HCT116 (cell line): ENCODE measurements around the gene MUC6. TPM values are rescaled to one million over a fixed set of nuclear protein-coding genes. Genes with fewer than 3 reads are reported as not detected.
A peak's percentile ranks its signal among the peaks of the same experiment; 100 is the strongest.

Experiments
- ATAC-seq: fragments of 200-7000 bp; cut with Tn5 transposase; 2 replicates; pipeline ENCODE4 v1.9.1; 2020; ENCODE audit warnings: mild to moderate bottlenecking, moderate library complexity
- BruUV-seq: library from RNA; stranded (reverse); fragments of 400-500 nt; replicated peaks from 2 replicates; lab custom pipeline; 2021; lab: Mats Ljungman, UMichigan
- CTCF ChIA-PET: fragments of 300-600 bp; sonication (Branson Sonifier 250); formaldehyde crosslinking; loops from one replicate; lab custom pipeline; 2021; ENCODE audit warnings: antibody characterized with exemption; lab: Charles Lee
- POLR2A ChIA-PET: fragments of 300-600, 350-600 bp; sonication (Branson Sonifier 250); formaldehyde crosslinking; loops from one replicate; lab custom pipeline; 2021; ENCODE audit warnings: antibody characterized with exemption; lab: Charles Lee
- RAD21 ChIA-PET, 2 experiments: fragments of 300-600 bp; sonication (Branson Sonifier 250); formaldehyde crosslinking; loops; one replicate each; lab custom pipeline; 2023; ENCODE audit warnings: low total read pairs in 2 of 2; ENCODE audit not compliant: uncharacterized antibody in 2 of 2, unreplicated experiment in 2 of 2, low non-redundant PET in 1 of 2; lab: Charles Lee
- DNase-seq: peaks from one replicate; pipeline ENCODE4 v3.0.0-alpha.2; 2010; ENCODE audit warnings: low read depth, low spot score
- H2AFZ ChIP-seq: fragments of 200-600 bp; shearing (Covaris generic), sonication (generic); 2 replicates; pipeline ENCODE4 v1.6.1; 2017; ENCODE audit warnings: low read depth, mixed run types, mixed read lengths, antibody characterized with exemption, low read length; ENCODE audit not compliant: poor library complexity, severe bottlenecking
- H3K27ac ChIP-seq: 2 replicates; pipeline ENCODE4 v1.5.1; 2012; ENCODE audit warnings: low read depth, low read length
- H3K27me3 ChIP-seq: fragments of 200-600 bp; sonication (generic); 2 replicates; pipeline ENCODE4 v1.6.1; 2016; ENCODE audit warnings: mixed run types, low read length, mixed read lengths; ENCODE audit not compliant: insufficient read depth
- H3K36me3 ChIP-seq, 2 experiments: fragments of 200-500 bp in 1 of 2; fragments of 200-600 bp in 1 of 2; sonication (Bioruptor generic) in 1 of 2; sonication (generic) in 1 of 2; 2 replicates each; pipeline versions ENCODE4 v1.5.1 to v1.6.1; 2014 to 2016; ENCODE audit warnings: low read length in 2 of 2, inconsistent platforms in 1 of 2, mixed read lengths in 1 of 2, mixed run types in 1 of 2; ENCODE audit not compliant: insufficient read depth in 2 of 2, control insufficient read depth in 1 of 2
- H3K4me1 ChIP-seq, 2 experiments: fragments of 200-600 bp in 1 of 2; sonication (generic) in 1 of 2; 2 replicates each; pipeline versions ENCODE4 v1.5.1 to v1.6.1; 2012 to 2017; ENCODE audit warnings: low read length in 2 of 2, inconsistent platforms in 1 of 2, mild to moderate bottlenecking in 1 of 2, mixed read lengths in 1 of 2, mixed run types in 1 of 2, moderate library complexity in 1 of 2; ENCODE audit not compliant: insufficient read depth in 2 of 2, control insufficient read depth in 1 of 2
- H3K4me2 ChIP-seq: fragments of 200-600 bp; sonication (generic); 2 replicates; pipeline ENCODE4 v1.6.1; 2017; ENCODE audit warnings: mixed run types, low read length, mixed read lengths
- H3K4me3 ChIP-seq, 2 experiments: fragments of 200-600 bp in 1 of 2; sonication (generic) in 1 of 2; replicated peaks in 1 of 2; 2 replicates each; pipeline ENCODE4 v1.5.1; 2011 to 2016; ENCODE audit warnings: low read length in 2 of 2, control low read depth in 1 of 2, low read depth in 1 of 2, mild to moderate bottlenecking in 1 of 2, mixed read lengths in 1 of 2, mixed run types in 1 of 2
- H3K79me2 ChIP-seq: fragments of 200-600 bp; sonication (generic); 2 replicates; pipeline ENCODE4 v1.6.1; 2017; ENCODE audit warnings: mild to moderate bottlenecking, mixed run types, low read length, moderate library complexity, mixed read lengths; ENCODE audit not compliant: insufficient read depth
- H3K9ac ChIP-seq: fragments of 200-600 bp; sonication (generic); 2 replicates; pipeline ENCODE4 v1.6.1; 2016; ENCODE audit warnings: low read length, mixed read lengths
- H3K9me2 ChIP-seq: fragments of 200-600 bp; sonication (generic), shearing (Covaris generic); 2 replicates; pipeline ENCODE4 v1.6.1; 2017; ENCODE audit warnings: mixed run types, mild to moderate bottlenecking, moderate library complexity; ENCODE audit not compliant: insufficient read depth
- H3K9me3 ChIP-seq, 2 experiments: fragments of 200-500 bp in 1 of 2; fragments of 200-600 bp in 1 of 2; sonication (Bioruptor generic) in 1 of 2; sonication (generic) in 1 of 2; 2 replicates each; pipeline ENCODE4 v1.6.1; 2014 to 2017; ENCODE audit warnings: low read length in 2 of 2, mixed read lengths in 2 of 2, inconsistent platforms in 1 of 2, low read depth in 1 of 2, mild to moderate bottlenecking in 1 of 2, mixed run types in 1 of 2, moderate library complexity in 1 of 2; ENCODE audit not compliant: control insufficient read depth in 1 of 2, insufficient read depth in 1 of 2
- H4K20me1 ChIP-seq: fragments of 200-600 bp; sonication (generic), shearing (Covaris generic); 2 replicates; pipeline ENCODE4 v1.6.1; 2017; ENCODE audit warnings: mixed run types, mild to moderate bottlenecking, moderate library complexity; ENCODE audit not compliant: insufficient read depth
- ATF3 ChIP-seq: IDR thresholded peaks from 2 replicates; pipeline ENCODE4 v1.6.1; 2012
- CBX3 ChIP-seq: IDR thresholded peaks from 2 replicates; pipeline ENCODE4 v1.6.1; 2012; ENCODE audit warnings: low read depth
- CEBPB ChIP-seq: IDR thresholded peaks from 2 replicates; pipeline ENCODE4 v1.6.1; 2012; ENCODE audit warnings: low read depth
- EZH2phosphoT487 ChIP-seq: fragments of 200-600 bp; IDR thresholded peaks from 2 replicates; pipeline ENCODE4 v1.6.1; 2018; ENCODE audit warnings: antibody characterized with exemption, borderline replicate concordance
- FOSL1 ChIP-seq: IDR thresholded peaks from 2 replicates; pipeline ENCODE4 v1.6.1; 2012; ENCODE audit warnings: low read depth
- POLR2AphosphoS5 ChIP-seq: IDR thresholded peaks from 2 replicates; pipeline ENCODE4 v1.6.1; 2011; ENCODE audit warnings: mild to moderate bottlenecking, low read depth, low read length, moderate library complexity
- REST ChIP-seq: IDR thresholded peaks from 2 replicates; pipeline ENCODE4 v1.6.1; 2012; ENCODE audit warnings: low read depth
- SP1 ChIP-seq: IDR thresholded peaks from 2 replicates; pipeline ENCODE4 v1.6.1; 2012; ENCODE audit warnings: low read depth
- ZBTB33 ChIP-seq: IDR thresholded peaks from 2 replicates; pipeline ENCODE4 v1.6.1; 2011; ENCODE audit warnings: mild to moderate bottlenecking, low read length, moderate library complexity; ENCODE audit not compliant: insufficient replicate concordance; ENCODE audit errors: extremely low read depth
- ZNF274 ChIP-seq: fragments of 200-500 bp; sonication (Bioruptor generic); IDR thresholded peaks from 2 replicates; pipeline ENCODE4 v1.6.1; 2014; ENCODE audit warnings: mild to moderate bottlenecking, low read depth, low read length, inconsistent platforms
- intact Hi-C: fragments of 100-400 bp; cut with micrococcal nuclease; formaldehyde crosslinking; loops from 2 replicates; pipeline ENCODE4 v1.10.0; 2022
- total RNA-seq: library from RNA; stranded (reverse); gene quantifications from one replicate; pipeline ENCODE4 v1.2.1, GENCODE V29; 2021; ENCODE audit not compliant: unreplicated experiment

MUC6 gene
- total RNA-seq, 1 experiment from 2014 or later, result 0.02 TPM

- no peak for DNase-seq
- no peaks in the 10 kb centered on the region for H3K9me3 ChIP-seq
- no peaks in the 10 kb centered on the region for H3K27me3 ChIP-seq
- POLR2A ChIA-PET, result no interaction called here
- no peaks in the 10 kb centered on the region for H3K36me3 ChIP-seq
- intact Hi-C loops, result loop anchor here (1.0 to 10.0 kb wide), 3 partner anchors 153 to 203 kb away; no protein-coding TSS in a partner anchor
- no peak for ATAC-seq
- no peaks in the 10 kb centered on the region for H3K79me2 ChIP-seq
- H3K27ac ChIP-seq, result peak overlapping the region; percentile 12; the same call in 1 of the 2 replicates
- BruUV-seq, result no TSS peak
- RAD21 ChIA-PET, result interaction anchor here (0.5 to 1.0 kb wide), 2 partner anchors 203 to 232 kb away, joined by 4 read pairs; no protein-coding TSS in a partner anchor
- H3K4me1 ChIP-seq, result peaks cover 3 to 18% of the 10 kb centered on the region in 2 experiments; a peak in 3 of 4 replicates
- no peak overlapping the region; the same call in 1 of the 2 replicates for H3K9ac ChIP-seq
- H4K20me1 ChIP-seq, result no peaks in the 10 kb centered on the region
- H3K4me2 ChIP-seq, result peak overlapping the region; percentile 56
- no peaks in the 10 kb centered on the region for H3K9me2 ChIP-seq
- no peak overlapping the region for H2AFZ ChIP-seq
- CTCF ChIA-PET, result interaction anchor here (0.6 to 1.6 kb wide), 5 partner anchors 13 to 207 kb away, joined by 3 to 6 read pairs (median 3); no protein-coding TSS in a partner anchor
- TF ChIP-seq FOSL1 (no peak), SP1 (no peak), ZNF274 (no peak)
- TF ChIP-seq, all 23 proteins: peak for 0
- no peak overlapping the region for H3K4me3 ChIP-seq
Measured at GRCh38 chr11:1051356-1052132, 15.0 kb upstream of the MUC6 start.

- peak overlapping the region; percentile 13; the same call in 1 of the 2 replicates for H3K27ac ChIP-seq
- BruUV-seq, result no TSS peak
- TF ChIP-seq CBX3 (no peak), ATF3 (no peak), CEBPB (no peak), REST (no peak), POLR2AphosphoS5 (no peak), EZH2phosphoT487 (no peak), ZBTB33 (no peak)
Measured at GRCh38 chr11:1050581-1051355, 14.2 kb upstream of the MUC6 start.

More at GRCh38 chr11:1050581-1051355, 14.2 kb upstream of the MUC6 start:
- Histone ChIP-seq H3K4me3 (no peak overlapping the region), H3K36me3 (no peaks in the 10 kb centered on the region), H3K4me1 (peaks cover 3 to 18% of the 10 kb centered on the region in 2 experiments; a peak in 3 of 4 replicates), H3K27me3 (no peaks in the 10 kb centered on the region), H3K9me3 (no peaks in the 10 kb centered on the region), H4K20me1 (no peaks in the 10 kb centered on the region), H2AFZ (no peak overlapping the region), H3K4me2 (peak overlapping the region; percentile 56), H3K9me2 (no peaks in the 10 kb centered on the region), H3K79me2 (no peaks in the 10 kb centered on the region), H3K9ac (peak overlapping the region; percentile 38)
- intact Hi-C loops, result loop anchor here (1.0 to 10.0 kb wide), 3 partner anchors 152 to 202 kb away; no protein-coding TSS in a partner anchor
- ATAC-seq, result peak; percentile 99
- CTCF ChIA-PET, result interaction anchor here (0.6 to 1.6 kb wide), 5 partner anchors 12 to 207 kb away, joined by 3 to 6 read pairs (median 3); no protein-coding TSS in a partner anchor
- RAD21 ChIA-PET, result interaction anchor here (0.5 to 1.0 kb wide), 2 partner anchors 202 to 231 kb away, joined by 4 read pairs; no protein-coding TSS in a partner anchor
- peak; percentile 48 for DNase-seq
- POLR2A ChIA-PET, result no interaction called here
